Activated CD8-positive, alpha-beta T cell treated with anti-CD3 and anti-CD28 coated beads for 36 hours (primary cell): ENCODE measurements around the gene NWD2. TPM values are rescaled to one million over a fixed set of nuclear protein-coding genes. Genes with fewer than 3 reads are reported as not detected.
A peak's percentile ranks its signal among the peaks of the same experiment; 100 is the strongest.

ENCODE experiments used
- ATAC-seq: fragments of 200-7000 bp; cut with Tn5 transposase; one replicate; pipeline ENCODE4 v1.10.0; 2021; ENCODE audit warnings: mild to moderate bottlenecking, moderate library complexity
- CTCF ChIA-PET: fragments of 350-600 bp; sonication (Branson Sonifier 250); formaldehyde crosslinking; loops from one replicate; lab custom pipeline; 2021; ENCODE audit warnings: antibody characterized with exemption; lab: Charles Lee
- POLR2A ChIA-PET: fragments of 350-600 bp; sonication (Branson Sonifier 250); formaldehyde crosslinking; loops from one replicate; lab custom pipeline; 2021; ENCODE audit warnings: antibody characterized with exemption; lab: Charles Lee
- DNase-seq: peaks from one replicate; pipeline ENCODE4 v3.0.0-alpha.2; 2020
- H3K27ac Mint-ChIP-seq: one replicate; pipeline ENCODE4 v1.8.0; 2021; ENCODE audit warnings: mild to moderate bottlenecking, mixed read lengths
- H3K27me3 Mint-ChIP-seq: one replicate; pipeline ENCODE4 v1.8.0; 2021; ENCODE audit warnings: mixed read lengths
- H3K36me3 Mint-ChIP-seq: one replicate; pipeline ENCODE4 v1.8.0; 2021; ENCODE audit warnings: low read depth, mixed read lengths
- H3K4me1 Mint-ChIP-seq: one replicate; pipeline ENCODE4 v1.8.0; 2021; ENCODE audit warnings: low read depth, mixed read lengths
- H3K4me3 Mint-ChIP-seq: one replicate; pipeline ENCODE4 v1.8.0; 2021; ENCODE audit warnings: mild to moderate bottlenecking, moderate library complexity, mixed read lengths
- H3K9me3 Mint-ChIP-seq: one replicate; pipeline ENCODE4 v1.8.0; 2021; ENCODE audit warnings: mixed read lengths
- CTCF ChIP-seq: fragments of 200-600 bp; IDR thresholded peaks from one replicate; pipeline ENCODE4 v1.8.0; 2022; ENCODE audit warnings: antibody characterized with exemption, mild to moderate bottlenecking
- intact Hi-C: fragments of 100-400 bp; cut with micrococcal nuclease; formaldehyde crosslinking; loops from one replicate; pipeline ENCODE4 v1.10.0; 2022
- total RNA-seq, 2 experiments: library from RNA; stranded (reverse); gene quantifications; one replicate each; pipeline ENCODE4 v1.2.3, GENCODE V29; 2021

NWD2 gene
- total RNA-seq, 2 experiments from 2014 or later = not detected

- Mint-ChIP-seq H3K27me3 (peaks cover 3% of the 10 kb centered on the region), H3K4me1 (no peaks in the 10 kb centered on the region), H3K36me3 (no peaks in the 10 kb centered on the region), H3K27ac (no peak overlapping the region), H3K4me3 (no peak overlapping the region), H3K9me3 (no peaks in the 10 kb centered on the region)
- intact Hi-C loops = no loop called here
- DNase-seq (no peak), ATAC-seq (no peak)
- no peak for TF ChIP-seq CTCF
- CTCF ChIA-PET = interaction anchor here (1.3 to 1.7 kb wide), 2 partner anchors 9 to 10 kb away, joined by 4 to 7 read pairs; no protein-coding TSS in a partner anchor
- POLR2A ChIA-PET = no interaction called here
Measured at GRCh38 chr4:37381040-37381668, 136.6 kb downstream of the NWD2 start.

GRCh38 chr4:37383579-37384229 lies 139.2 kb downstream of the NWD2 start:
- Mint-ChIP-seq H3K4me3 (no peak overlapping the region), H3K4me1 (no peaks in the 10 kb centered on the region), H3K9me3 (no peaks in the 10 kb centered on the region), H3K27me3 (peaks cover 1% of the 10 kb centered on the region), H3K36me3 (no peaks in the 10 kb centered on the region), H3K27ac (no peak overlapping the region)
- peak; percentile 63 for TF ChIP-seq CTCF
- intact Hi-C loops = no loop called here
- ATAC-seq (no peak), DNase-seq (peak; percentile 27)
- ChIA-PET CTCF (interaction anchor here (0.7 to 1.4 kb wide), 7 partner anchors 11 to 218 kb away, joined by 3 to 4 read pairs (median 3); no protein-coding TSS in a partner anchor), POLR2A (no interaction called here)

GRCh38 chr4:37385424-37385823 lies 140.9 kb downstream of the NWD2 start:
- POLR2A ChIA-PET = no interaction called here
- Mint-ChIP-seq H3K4me3 (no peak overlapping the region), H3K4me1 (no peaks in the 10 kb centered on the region), H3K27ac (no peak overlapping the region), H3K9me3 (no peaks in the 10 kb centered on the region), H3K27me3 (peaks cover 1% of the 10 kb centered on the region), H3K36me3 (no peaks in the 10 kb centered on the region)
- no peak for ATAC-seq
- no peak for TF ChIP-seq CTCF
- CTCF ChIA-PET = interaction anchor here (1.4 kb wide), 2 partner anchors 13 to 986 kb away, joined by 3 to 4 read pairs; no protein-coding TSS in a partner anchor
- no peak for DNase-seq
- intact Hi-C loops = no loop called here

- CTCF ChIA-PET = interaction anchor here (0.6 to 2.2 kb wide), 8 partner anchors 8 to 974 kb away, joined by 3 to 9 read pairs (median 3); no protein-coding TSS in a partner anchor
- Mint-ChIP-seq H3K36me3 (no peaks in the 10 kb centered on the region), H3K27me3 (peaks cover 1% of the 10 kb centered on the region), H3K4me3 (no peak overlapping the region), H3K9me3 (no peaks in the 10 kb centered on the region), H3K4me1 (peaks cover 3% of the 10 kb centered on the region), H3K27ac (no peak overlapping the region)
- ATAC-seq (no peak), DNase-seq (no peak)
- intact Hi-C loops = no loop called here
- no peak for TF ChIP-seq CTCF
- POLR2A ChIA-PET = no interaction called here
Measured at GRCh38 chr4:37388681-37389365, 144.3 kb downstream of the NWD2 start.
